Right atrium auricular region (tissue), 2 donors: ENCODE data around the gene NDUFA3. TPM values are rescaled to one million over a fixed set of nuclear protein-coding genes. Genes with fewer than 3 reads are reported as not detected.

Experiments used
- DNase-seq: peaks from one replicate; pipeline ENCODE4 v3.0.0-alpha.2; 2019; ENCODE audit warnings: low spot score
- H3K27ac ChIP-seq, 2 donors: fragments of 200-600 bp; sonication (generic); 1 replicate in 1 of 2; 2 replicates in 1 of 2; pipeline ENCODE4 v1.5.1; 2016 to 2019
- H3K27me3 ChIP-seq, 2 donors: fragments of 200-600 bp; sonication (generic); one replicate each; pipeline versions ENCODE4 v1.5.1 to v1.6.0; 2017 to 2019
- H3K36me3 ChIP-seq: fragments of 200-600 bp; sonication (generic); one replicate; pipeline ENCODE4 v1.5.1; 2016
- H3K4me1 ChIP-seq, 2 donors: fragments of 200-600 bp; sonication (generic); one replicate each; pipeline versions ENCODE4 v1.5.1 to v1.6.0; 2017 to 2019
- H3K4me3 ChIP-seq, 2 donors: fragments of 200-600 bp; sonication (generic); 1 replicate in 1 of 2; 2 replicates in 1 of 2; pipeline ENCODE4 v1.5.1; 2017 to 2019; ENCODE audit warnings: mild to moderate bottlenecking in 1 of 2, moderate library complexity in 1 of 2
- H3K9me3 ChIP-seq, 2 donors: fragments of 200-600 bp; sonication (generic); one replicate each; pipeline ENCODE4 v1.5.1; 2019
- CTCF ChIP-seq, 2 donors: fragments of 200-600 bp; sonication (generic); IDR thresholded peaks; one replicate each; pipeline ENCODE4 v1.5.1; 2019; ENCODE audit warnings: antibody characterized with exemption in 2 of 2
- total RNA-seq, 2 donors: library from RNA; depleted of rRNA; stranded (reverse); fragments of >200 nt; gene quantifications; one replicate each; pipeline ENCODE4 v1.1.0, GENCODE V29; 2016

The NDUFA3 gene
- total RNA-seq, 2 donors from 2014 or later = 51.3 to 108 TPM

GRCh38 chr19:54152878-54153524 is 50.3 kb downstream of the NDUFA3 start:
- Histone ChIP-seq H3K9me3 (no peaks in the 10 kb centered on the region), H3K27ac (peak overlapping the region in 1 of 2 donors; percentile 29), H3K4me3 (no peak overlapping the region), H3K27me3 (no peaks in the 10 kb centered on the region), H3K4me1 (peaks cover 0 to 15% of the 10 kb centered on the region in 2 donors), H3K36me3 (peaks cover 99% of the 10 kb centered on the region)
- DNase-seq = no peak
- TF ChIP-seq CTCF (IDR thresholded peaks at IDR 0.05) = no peak

DNA sequence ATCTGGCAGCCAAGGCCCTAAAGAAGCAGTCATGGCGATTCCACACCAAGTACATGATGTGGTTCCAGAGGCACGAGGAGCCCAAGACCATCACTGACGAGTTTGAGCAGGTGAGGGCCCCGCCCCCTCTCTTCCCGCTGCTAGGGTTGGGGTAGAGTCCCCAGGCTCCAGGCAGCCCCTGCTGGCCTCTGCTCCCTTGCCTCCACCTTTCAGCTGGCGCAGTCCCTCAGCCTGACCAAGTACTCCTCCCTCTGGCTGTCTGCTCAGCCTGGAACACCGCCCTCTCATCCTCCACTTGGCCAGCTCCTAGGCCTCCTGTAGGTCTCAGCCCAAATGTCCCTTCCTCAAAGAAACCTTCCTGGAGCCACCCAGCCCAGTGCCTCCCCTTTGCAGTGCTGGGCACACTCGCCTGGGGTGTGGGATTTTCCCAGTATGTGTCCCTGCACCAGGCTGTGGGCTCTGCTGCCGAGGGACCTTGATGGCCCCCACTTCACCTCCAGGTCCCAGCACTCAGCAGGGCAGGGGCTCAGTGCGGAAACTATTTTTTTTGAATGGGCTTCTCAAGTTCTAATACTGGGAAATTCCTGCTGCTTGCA is 51.2 kb downstream of the NDUFA3 start:
- no peaks in the 10 kb centered on the region for H3K27me3 ChIP-seq
- H3K36me3 ChIP-seq = peaks cover 92% of the 10 kb centered on the region
- TF ChIP-seq CTCF (IDR thresholded peaks at IDR 0.05) = no peak
- peaks cover 0 to 19% of the 10 kb centered on the region in 2 donors for H3K4me1 ChIP-seq
- H3K4me3 ChIP-seq = no peak overlapping the region
- no peaks in the 10 kb centered on the region for H3K9me3 ChIP-seq
- no peak for DNase-seq
- H3K27ac ChIP-seq = peak overlapping the region in 1 of 2 donors; percentile 29

GRCh38 chr19:54154603-54155345 is 52.1 kb downstream of the NDUFA3 start:
- no peaks in the 10 kb centered on the region for H3K27me3 ChIP-seq
- no peak for TF ChIP-seq CTCF (IDR thresholded peaks at IDR 0.05)
- no peak overlapping the region for H3K4me3 ChIP-seq
- no peaks in the 10 kb centered on the region for H3K9me3 ChIP-seq
- peaks cover 83% of the 10 kb centered on the region for H3K36me3 ChIP-seq
- no peak for DNase-seq
- H3K27ac ChIP-seq = no peak overlapping the region
- peaks cover 0 to 22% of the 10 kb centered on the region in 2 donors for H3K4me1 ChIP-seq

- peaks cover 0 to 28% of the 10 kb centered on the region in 2 donors for H3K4me1 ChIP-seq
- H3K27ac ChIP-seq = no peak overlapping the region
- peaks cover 75% of the 10 kb centered on the region for H3K36me3 ChIP-seq
- DNase-seq = no peak
- no peaks in the 10 kb centered on the region for H3K27me3 ChIP-seq
- no peak for TF ChIP-seq CTCF (IDR thresholded peaks at IDR 0.05)
- H3K9me3 ChIP-seq = no peaks in the 10 kb centered on the region
- H3K4me3 ChIP-seq = no peak overlapping the region
These were observed 53.0 kb downstream of the NDUFA3 start for GRCh38 chr19:54155694-54156093.

DNA sequence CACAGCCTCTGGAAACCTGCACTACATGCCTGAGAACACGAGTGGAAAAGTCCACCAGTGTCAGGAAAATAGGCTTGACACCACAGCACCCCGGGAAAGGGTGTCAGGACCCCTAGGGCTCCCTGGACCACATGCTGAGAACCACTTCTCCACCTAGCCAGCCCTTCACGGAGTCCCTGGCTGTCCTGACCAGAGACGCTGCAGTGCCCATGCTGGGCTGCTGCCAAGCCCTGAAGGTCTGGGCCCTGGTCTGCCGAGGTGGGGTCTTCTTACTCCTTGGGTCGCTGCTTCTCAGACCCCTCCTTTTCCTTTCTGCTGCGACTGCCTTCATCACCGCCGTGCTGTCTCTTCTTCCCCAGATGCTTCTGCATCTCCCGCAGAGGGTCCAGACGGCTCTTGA is 53.8 kb downstream of the NDUFA3 start:
- Histone ChIP-seq H3K27ac (no peak overlapping the region), H3K27me3 (no peaks in the 10 kb centered on the region), H3K36me3 (peaks cover 67% of the 10 kb centered on the region), H3K9me3 (no peaks in the 10 kb centered on the region), H3K4me3 (no peak overlapping the region), H3K4me1 (peaks cover 0 to 36% of the 10 kb centered on the region in 2 donors)
- DNase-seq = no peak
- no peak for TF ChIP-seq CTCF (IDR thresholded peaks at IDR 0.05)
